GM18505 (cell line): ENCODE measurements around the gene ASCL2.

Experiments used
- ATAC-seq: cut with Tn5 transposase; IDR thresholded peaks from one replicate; pipeline ENCODE4 v1.9.1; 2021; ENCODE audit not compliant: unreplicated experiment
- POLR2A ChIP-seq: IDR thresholded peaks from 4 replicates; pipeline ENCODE4 v1.6.1; 2011; ENCODE audit warnings: borderline replicate concordance; ENCODE audit not compliant: insufficient read depth, insufficient read length; ENCODE audit errors: extremely low read depth

The ASCL2 gene

DNA sequence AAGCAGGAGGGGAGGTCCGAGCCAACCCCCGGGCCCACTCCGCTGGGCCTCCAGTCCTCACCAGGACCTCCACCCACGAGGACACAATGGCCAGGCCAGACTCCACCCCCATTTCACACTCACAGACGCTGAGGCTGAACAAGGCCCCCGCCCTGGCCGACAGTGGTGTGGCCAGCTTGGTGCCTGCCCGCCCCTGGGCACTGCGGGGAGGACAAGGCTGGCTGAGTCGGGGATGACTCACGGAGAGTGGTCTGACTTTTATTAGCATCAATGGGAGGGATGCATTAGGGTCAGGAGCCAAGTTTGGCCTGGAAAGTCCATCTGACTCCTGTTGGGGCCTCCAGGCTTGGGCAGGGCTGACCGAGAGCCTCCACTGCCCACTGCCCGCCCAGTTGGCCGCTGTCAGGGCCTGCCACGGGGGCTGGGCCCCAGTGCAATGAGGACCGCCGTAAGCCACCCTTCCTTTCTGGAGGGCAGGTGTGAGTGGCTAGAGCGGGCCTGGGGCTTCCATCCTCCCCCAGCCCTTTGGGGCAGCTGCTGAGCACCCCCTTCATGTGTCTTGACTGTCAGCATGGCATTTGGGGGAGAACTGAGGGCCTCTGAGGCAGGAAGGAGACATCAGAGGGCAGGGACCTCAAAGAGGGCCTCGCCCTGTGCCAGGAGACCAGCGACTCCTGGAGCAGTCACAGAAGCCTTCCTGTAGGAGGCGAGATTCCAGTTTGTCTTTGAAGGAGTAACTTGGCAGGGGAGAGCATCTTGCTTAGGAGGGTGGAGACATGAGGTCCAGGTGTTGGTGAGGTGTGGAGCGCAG, 42.0 kb upstream of the ASCL2 start:
- TF ChIP-seq POLR2A, result no peak
- no peak for ATAC-seq

DNA sequence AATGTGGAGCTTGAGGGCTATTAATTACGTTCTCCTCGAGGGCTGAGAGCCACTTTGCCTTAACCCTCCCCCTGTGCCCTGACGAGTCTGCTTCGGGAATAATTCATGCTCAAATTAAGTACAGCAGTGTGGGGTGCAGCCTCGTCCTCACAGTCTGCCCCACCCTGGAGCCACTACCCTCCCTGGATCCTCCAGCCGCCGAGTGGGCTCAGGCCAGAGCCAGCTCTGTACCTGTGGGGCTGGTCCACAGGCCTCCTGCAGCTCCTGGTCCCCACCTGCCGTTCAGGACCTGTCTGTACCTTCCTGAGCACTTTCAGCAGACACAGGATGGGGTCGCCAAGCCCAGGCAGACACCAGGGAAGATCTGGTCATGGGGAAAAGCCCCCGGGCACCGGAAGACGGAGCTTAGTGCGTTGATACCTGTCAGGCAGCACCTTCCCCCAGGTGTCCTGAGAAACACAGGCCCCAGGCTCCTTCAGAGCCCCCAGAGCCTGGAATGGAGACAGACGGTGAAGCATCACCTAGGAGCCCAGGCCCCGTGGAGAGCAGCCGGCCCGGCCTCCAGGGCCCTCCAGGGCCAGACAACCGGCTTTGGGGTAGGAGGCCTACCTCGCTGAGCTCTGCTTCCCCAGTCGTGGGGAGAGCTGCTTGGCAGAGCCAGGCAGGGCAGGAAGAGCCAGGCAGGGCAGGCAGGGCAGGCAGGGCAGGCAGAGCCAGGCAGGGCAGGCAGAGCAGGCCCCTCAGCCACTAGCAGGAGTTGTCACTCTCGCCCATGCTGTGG, 41.2 kb upstream of the ASCL2 start:
- no peak for TF ChIP-seq POLR2A
- no peak for ATAC-seq

DNA sequence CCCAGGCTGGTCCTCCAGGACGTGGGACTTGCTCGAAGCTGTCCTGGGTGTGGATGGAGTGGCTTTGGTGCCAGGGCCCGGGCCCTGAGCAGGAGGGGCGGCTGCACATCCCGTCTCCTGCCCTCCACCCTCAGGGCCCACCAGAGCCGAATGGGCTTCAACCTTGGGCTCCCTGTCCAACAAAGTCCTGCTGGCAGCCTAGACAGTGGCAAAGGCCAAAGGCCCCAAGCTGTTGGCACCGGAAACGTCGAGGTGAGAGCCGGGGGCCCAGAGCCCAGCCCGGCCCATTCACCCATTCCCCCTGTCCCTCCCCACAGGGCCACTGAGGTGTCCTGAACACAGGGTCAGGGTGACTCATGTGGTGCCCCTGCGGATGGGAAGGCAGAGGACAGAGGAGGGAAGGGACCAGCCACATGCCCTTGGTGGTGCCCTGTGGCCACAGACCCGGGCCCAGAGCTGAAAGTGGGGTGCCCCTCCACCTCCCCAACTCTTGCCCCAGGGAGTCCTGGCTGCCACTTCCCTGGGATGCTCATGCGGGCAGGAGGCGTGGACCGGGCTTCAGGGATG, 40.5 kb upstream of the ASCL2 start:
- ATAC-seq, result no peak

DNA sequence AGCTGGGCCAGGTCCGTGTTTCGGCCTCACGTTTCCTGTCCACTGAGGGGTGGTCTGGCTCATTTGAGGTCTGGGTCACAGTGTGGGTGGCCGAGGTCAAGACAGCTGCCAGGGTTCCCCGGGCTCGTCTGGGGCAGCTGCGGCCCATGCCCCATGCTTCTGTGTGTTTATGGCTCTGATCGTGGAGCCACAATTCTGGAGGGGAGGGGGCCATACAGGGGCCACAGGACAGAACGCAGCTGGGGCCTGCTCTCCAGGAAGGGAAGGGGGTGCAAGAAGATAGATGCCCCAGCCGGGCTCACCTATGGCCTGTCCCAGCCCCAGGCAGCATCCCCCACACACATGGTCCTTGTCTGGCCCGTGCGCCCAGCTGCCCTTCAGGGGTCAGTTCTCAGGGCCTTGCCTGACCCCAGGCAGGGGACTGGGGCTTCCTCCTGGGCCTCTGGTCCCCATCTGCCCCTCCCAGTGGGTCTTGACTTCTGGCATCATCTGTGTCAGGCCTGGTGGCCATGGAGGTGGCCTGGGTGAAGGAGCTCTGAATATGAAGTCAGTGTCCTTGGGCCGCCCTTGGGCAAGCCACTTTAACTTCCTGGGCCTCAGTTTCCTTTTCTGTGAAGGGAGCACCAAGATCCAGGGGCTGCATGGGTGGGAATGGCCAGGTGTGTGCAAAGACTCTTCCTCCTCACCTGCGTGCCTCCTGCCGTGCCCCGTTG, 39.8 kb upstream of the ASCL2 start:
- no peak for ATAC-seq
- no peak for TF ChIP-seq POLR2A

More for the DNA sequence above, 40.5 kb upstream of the ASCL2 start:
- TF ChIP-seq POLR2A, result no peak

DNA sequence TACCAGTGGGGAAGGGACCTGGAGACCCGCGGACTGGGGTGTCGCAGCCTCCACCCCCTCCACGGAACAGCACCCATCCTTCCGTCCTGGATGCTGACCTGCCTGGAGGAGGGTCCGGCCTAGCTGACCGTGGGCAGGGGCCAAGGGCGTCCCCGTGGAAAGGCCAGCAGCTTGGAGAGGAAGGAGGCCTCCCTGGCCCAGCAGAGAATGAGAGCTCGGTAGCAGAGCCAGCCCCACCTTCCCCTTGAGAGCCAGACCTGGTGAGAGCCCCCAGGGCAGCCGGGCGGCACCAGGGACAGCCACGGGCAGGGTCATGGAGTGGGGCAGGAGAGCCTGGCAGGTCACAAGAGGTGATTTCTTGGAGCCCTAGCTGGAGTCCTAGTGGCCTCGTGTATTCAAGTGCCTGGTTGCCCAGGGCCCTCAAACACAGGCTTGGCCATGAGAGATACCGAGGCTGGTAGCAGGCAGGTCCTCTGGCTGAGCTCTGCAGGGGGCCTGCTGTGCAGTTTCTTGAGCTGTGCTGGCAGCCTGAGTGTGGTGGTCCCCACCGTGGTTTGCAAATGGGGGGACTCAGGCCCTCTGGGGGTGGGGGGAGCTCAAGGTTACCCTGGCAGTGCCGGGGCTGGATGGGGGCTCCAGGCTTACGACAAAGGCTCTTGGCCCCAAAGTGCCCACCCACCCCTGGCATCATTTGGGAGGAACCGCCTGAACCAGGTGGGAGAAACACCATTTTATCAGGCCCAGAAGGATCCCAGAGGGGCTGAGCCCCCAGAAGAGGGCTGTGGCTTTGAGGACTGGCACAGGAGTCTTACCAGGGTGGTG, 39.1 kb upstream of the ASCL2 start:
- ATAC-seq, result no peak
- no peak for TF ChIP-seq POLR2A

DNA sequence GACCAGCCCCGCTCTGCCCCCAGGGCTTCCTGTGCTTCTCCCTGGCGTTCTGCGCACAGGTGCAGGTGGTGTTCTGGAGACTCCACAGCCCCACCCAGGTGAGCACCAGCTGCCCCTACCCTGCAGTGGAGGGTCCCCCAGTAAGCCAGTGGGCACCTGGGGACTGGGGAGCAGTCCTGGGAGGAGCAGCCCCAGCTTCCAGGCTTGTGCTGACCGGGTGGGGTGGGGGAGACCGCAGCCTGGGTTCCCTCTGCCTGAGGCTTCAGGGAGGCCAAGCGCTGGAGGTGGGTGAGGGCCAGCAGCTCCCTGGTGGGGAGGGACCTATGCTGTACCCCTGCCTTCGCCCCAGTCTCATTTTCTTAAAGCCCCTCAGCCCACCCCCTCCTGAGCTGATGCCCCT, 38.3 kb upstream of the ASCL2 start:
- no peak for ATAC-seq
- TF ChIP-seq POLR2A, result no peak

DNA sequence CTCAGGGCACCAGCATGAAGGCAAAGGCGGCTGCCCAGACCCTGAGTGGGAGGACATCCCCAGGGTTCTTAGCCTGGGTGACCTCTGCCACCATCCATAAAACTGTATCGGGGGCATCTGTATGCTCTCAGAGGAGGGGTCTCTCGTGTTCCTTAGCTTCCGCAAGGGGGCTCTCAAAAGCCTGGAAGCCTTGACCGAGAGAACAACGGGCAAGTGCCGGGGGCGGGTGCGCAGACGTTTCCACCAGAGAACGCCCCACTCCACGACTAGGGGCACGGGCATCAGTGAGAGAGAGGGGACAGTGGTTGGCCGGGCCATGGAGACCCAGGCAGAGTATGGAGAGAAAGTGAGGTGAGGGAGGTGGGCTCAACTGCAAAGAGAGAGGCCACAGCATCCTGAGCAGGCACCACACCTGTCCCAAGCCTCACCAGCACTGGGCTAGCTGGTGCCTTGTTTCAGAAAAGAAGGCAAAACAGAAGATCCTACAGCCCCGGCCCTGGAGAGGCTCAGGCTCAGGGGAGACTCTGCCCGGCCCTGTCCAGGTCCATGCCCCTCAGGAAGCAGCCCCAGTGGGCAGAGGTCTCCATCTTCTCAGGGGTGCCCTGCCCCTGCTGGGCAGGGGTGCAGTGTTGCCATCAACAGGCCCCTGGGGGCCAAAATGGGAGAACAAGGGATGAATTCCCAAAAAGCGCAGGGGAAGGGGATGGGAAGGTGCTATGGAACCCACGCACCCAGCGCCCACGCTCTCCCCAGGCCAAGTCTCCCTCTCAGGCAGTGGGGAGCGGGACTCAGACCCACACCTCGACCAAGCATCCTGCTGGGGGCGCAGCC, 37.3 kb upstream of the ASCL2 start:
- no peak for ATAC-seq
- TF ChIP-seq POLR2A, result no peak

DNA sequence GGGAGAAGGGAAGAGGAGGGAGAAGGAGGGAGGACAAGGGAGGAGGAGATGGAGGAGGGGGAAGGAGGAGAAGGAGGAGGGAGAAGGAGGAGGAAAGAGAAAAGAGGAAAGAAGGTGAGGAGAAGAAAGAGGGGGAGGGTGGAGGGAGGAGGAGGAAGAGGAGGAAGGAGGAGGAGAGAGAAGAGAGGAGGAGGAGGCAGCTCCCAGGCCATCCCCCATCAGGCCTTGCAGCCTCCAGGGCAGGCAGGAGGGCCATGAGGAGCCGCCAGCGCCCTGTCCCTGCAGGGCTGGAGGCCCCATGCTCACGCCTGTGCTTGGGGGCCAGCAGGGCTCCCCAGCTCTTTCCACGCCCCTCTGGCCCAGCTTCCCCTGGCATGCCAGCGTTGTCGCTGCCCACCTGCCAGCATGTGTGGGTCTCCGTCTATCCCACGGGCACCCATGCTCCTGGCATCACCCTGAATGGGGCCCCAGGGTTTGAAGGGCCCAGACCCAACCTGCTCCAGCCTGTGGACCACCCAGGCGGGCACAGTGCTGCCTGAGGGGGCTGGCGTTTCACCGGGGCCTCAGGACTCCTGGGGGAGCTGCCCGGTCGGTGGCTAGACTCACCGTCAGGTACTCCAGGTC, 36.6 kb upstream of the ASCL2 start:
- no peak for ATAC-seq
- no peak for TF ChIP-seq POLR2A

DNA sequence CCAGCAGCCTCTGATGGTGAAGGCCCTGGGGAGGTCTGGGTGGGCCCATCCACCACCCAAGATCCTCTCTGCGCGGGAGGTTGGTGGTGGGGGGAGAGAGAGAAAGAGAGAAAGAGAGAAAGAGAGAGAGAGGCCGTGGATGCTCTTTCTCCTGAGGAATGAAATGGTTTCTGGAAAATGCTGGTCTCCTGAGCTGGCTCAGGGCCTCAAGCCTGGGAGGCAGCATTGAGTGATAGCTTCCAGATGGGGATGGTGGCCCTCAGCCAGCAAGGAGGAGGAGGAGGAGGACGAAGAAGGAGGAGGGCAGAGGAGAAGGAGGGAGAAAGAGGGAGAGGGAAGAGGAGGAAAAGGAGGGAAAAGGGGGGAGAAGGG, 36.0 kb upstream of the ASCL2 start:
- no peak for TF ChIP-seq POLR2A
- no peak for ATAC-seq

DNA sequence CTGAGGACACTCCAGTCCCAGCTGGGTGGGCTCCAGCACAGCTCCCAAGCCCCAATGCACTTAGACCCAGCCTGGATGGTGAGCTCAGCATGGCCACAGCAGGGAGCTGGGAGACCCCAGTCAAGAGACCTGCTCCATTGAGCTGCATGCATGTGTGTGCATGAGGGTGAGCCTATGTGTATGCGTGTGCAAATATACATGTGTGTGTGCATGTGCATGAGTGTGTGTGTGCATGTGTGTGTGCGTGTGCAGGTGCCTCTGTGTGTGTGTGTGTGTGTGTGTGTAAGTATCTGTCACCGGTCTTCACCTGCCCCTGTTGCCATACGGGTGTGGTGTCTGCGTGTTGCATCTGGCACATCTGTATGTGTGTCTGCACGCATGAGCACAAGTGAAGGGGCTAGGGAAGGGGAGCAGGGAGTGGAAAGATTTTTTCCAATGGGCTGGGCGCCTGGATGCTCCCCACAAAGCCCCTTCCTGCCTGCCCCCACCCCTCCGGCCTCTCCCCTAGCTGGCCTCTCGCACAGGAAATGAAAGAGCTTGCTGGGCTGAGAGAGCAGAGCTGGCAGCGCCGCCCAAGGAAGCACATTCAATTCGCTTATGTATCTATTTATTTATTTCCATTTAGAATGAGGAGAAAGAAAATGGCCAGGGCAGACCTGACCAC, 35.5 kb upstream of the ASCL2 start:
- no peak for ATAC-seq
- TF ChIP-seq POLR2A, result no peak
